ENCODE data around the gene LIX1.

DNA sequence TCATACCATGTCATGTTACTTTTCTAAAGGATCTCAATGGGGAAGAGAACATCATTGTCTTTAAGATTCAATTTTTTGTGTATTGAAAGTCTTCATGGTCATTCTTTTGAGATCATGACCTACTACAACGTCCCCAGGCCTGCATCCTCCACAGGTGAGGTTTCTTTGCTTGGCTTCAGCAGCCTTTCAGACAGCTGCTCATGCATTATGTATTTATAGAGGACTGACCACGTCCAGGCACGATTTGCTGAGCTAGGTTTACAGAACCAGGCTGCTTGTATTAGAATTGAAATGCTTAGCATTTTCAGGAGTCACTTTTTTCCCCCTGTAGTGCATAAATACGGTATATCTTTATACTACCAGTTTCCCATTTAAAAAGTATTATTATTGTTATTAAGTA is 70.4 kb downstream of the LIX1 start:
- no peak for TF ChIP-seq CTCF (IDR thresholded peaks at IDR 0.05 in 8 of 11, conservative IDR thresholded peaks at IDR 0.05 in 3 of 11)
- TF ChIP-seq POLR2AphosphoS5 (IDR thresholded peaks at IDR 0.05), result no peak
- TF ChIP-seq POLR2A (IDR thresholded peaks at IDR 0.05), result no peak

All from spleen (tissue), 7 donors.